SH-SY5Y (cell line): ENCODE measurements around the gene VSTM4.

Experiments
- GATA2 ChIP-seq: IDR thresholded peaks from 2 replicates; pipeline ENCODE4 v1.6.1; 2011; ENCODE audit warnings: mild to moderate bottlenecking, low read depth, low read length
- GATA3 ChIP-seq: IDR thresholded peaks from 2 replicates; pipeline ENCODE4 v1.6.1; 2011; ENCODE audit warnings: low read depth, mild to moderate bottlenecking, low read length, moderate library complexity

DNA sequence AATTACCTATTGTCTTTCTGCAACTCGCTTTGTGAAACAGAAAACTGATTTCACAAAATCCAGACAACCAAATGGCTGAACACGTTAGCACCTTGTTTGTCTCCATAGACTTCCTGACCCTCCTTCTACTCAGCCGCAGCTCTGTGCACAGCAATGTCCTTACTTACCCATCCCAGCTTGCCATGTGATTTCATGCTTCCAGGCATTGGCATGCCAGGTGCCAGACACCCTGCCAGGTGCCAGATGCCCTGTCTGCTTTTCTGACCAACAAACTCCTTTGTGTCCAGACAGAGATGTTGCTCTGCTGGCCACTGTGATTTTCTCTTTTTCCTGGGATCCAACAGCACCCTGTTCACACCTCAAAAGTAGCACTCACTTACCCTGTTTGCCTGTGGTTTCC, 34.6 kb upstream of the VSTM4 start:
- TF ChIP-seq GATA2 (no peak), GATA3 (no peak)
